GM21447 (cell line): ENCODE measurements around the gene C4BPB.
"Not testable (repeated sequence)": the region's sequence is repeated elsewhere in the genome, so short reads cannot be mapped to it uniquely, and the experiment has no call there.

Experiments
- ATAC-seq: cut with Tn5 transposase; IDR thresholded peaks from one replicate; pipeline ENCODE4 v1.9.1; 2021; ENCODE audit not compliant: unreplicated experiment

C4BPB gene, protein sequence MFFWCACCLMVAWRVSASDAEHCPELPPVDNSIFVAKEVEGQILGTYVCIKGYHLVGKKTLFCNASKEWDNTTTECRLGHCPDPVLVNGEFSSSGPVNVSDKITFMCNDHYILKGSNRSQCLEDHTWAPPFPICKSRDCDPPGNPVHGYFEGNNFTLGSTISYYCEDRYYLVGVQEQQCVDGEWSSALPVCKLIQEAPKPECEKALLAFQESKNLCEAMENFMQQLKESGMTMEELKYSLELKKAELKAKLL

DNA sequence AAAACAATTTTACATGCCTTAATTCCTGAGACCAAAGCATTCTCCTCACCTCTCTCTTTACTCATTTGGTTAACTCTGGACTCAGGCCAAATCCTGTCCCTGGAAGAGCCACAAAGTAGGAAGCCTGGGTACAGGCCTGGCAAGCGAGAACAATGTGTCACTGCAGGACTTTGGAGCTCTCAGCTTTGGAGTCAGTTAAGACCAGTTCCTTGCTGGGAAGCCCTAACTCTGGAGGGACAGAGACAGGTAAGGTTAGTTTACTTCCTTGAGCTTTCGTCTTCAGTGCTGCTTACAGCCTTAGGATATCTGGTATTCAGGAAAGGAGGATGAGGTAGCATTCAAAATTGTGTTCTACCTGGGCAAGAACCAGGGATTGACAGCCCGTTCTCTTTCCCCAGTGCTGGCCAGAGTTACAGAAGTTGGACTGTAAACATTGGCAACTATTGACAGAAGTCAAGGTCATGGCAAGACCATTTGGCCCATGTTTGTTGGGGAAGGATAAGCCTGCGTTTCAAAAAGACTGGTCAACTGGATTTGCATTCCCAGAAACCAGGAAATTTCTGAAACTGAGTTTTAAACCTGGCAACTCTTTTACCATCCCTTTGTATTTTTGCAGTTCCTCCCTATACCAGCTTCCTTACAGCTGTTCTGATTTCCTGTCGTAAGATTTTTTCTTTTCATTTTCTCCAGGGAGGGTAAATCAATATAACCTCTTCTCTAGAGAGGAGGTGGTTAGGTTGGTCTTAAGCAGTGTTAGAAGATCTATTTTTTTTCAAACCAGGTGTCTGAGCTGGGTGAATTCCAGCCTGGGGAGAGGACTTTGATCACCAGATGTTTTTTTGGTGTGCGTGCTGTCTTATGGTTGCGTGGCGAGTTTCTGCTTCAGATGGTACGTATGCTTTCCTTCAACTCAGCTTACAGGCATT is at the start of gene C4BPB:
Gene C4BPB (plus strand): TSS at position 160 of the 926 bp plus-strand sequence. CDS start 672 bp downstream, at position 832.
- ATAC-seq = no peak

DNA sequence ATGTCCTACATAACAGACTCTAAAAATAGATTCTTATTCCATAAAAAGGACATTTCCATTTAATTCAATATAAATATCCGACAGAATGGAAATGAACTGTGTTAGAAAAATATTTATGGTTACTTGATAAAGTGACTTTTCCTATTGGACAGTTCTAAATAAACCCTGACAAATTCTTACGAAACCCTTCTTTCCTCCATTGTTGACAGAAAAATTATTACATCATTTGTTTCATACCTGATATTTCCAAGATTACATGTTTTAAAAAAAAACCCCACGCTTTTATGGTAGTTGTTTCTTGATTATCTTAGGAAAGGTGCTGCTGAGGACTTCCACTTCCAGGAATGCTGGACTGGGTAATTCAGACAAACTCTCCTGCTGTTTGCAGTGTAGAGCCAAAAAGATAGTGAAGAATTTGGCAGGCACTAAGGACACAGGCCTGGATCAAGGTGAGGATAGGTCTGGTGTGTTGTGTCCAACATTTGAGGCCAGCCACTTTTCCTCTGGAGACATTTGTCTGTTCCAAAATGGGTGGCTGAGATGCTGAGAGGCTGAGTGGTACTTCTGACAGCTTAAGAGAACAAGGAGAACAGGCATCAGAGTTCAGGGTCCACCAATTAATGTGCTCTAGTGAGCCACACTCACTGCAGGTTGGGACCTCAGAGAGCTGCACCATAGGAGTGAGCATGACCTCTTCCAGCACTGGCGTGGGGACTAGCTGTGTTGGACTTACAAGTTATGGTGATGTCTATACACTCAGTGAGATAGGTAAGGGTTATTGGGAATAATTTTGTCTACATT is 49.1 kb upstream of the C4BPB start:
- no peak for ATAC-seq

DNA sequence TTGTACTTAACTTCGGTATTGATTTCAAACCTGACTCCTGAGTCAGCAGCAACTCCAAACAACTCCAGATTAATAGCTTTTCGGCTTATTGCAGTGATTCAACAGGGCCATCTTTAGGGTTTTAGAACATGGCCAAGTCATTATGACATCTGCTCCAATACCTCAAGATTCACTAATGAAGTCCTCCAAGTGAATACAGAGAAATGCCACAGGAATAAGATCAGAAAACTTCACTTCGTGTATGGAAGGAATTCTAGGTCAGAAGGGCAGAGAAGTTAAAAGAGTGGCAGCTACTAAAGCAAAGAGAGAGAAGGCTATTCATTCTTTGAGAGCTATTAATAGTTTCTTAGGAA is 48.5 kb upstream of the C4BPB start:
- no peak for ATAC-seq

DNA sequence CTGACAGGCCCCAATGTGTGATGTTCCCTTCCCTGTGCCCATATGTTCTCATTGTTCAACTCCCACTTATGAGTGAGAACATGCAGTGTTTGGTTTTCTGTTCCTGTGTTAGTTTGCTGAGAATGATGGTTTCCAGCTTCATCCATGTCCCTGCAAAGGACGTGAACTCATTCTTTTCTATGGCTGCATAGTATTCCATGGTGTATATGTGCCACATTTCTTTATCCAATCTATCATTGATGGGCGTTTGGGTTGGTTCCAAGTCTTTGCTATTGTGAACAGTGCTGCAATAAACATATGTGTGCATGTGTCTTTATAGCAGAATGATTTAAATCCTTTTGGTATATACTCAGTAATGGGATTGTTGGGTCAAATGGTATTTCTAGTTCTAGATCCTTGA is 47.3 kb upstream of the C4BPB start:
- ATAC-seq = not testable (repeated sequence)

DNA sequence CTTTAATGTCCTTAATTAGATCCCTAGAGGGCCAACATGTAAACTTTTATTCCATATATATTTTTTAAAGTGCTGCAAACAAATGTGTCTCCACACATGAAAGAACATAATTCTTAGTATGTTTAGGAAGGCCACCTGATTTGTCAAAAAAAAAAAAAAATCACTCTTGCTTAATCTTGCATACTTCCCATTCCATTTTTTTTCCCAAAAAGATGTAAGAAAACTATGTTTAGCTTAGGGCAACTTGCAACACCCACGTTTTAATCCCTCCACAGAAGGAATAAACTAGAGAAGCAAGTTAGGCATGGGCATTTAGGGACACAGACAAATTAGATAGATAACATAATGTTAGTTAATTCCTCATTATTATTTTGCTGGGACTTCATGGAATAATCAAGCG is 43.2 kb upstream of the C4BPB start:
- ATAC-seq = no peak

DNA sequence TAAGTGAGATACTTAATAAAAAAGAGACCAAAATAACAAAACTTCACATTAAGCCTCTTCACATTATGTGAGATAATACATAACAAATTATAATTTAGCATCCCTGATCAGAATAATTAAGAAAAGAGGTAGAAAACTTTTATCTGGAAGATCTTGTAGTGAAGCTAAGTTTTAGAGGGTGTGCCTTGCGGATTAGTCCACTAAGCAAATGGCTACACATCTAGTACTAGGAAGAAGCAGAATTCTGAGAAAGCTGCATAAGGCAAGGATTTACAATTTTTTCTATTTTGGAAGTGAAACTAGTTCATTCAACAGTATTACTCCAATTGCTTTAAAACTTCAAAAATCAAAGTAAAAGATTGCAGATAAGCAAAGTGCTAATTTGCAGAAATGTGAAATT is 41.2 kb upstream of the C4BPB start:
- no peak for ATAC-seq

DNA sequence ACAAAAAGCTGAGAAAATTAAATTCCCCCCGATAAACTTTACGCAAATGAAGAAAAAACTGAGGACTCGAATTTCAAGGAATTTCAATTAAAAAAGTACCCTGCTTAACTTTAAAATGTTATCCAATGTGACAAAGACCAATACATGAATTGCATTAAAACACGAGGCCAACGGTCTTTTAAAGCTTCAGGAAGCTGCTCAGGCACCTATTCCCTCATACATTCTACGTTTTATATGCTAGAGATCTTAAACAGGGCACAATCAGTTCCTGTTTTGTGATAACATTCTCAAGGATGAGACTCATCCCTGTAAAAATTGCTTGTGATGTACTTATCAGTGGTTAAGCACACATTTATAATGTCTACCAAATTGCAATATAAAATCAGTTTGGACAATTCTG is 40.6 kb upstream of the C4BPB start:
- no peak for ATAC-seq

DNA sequence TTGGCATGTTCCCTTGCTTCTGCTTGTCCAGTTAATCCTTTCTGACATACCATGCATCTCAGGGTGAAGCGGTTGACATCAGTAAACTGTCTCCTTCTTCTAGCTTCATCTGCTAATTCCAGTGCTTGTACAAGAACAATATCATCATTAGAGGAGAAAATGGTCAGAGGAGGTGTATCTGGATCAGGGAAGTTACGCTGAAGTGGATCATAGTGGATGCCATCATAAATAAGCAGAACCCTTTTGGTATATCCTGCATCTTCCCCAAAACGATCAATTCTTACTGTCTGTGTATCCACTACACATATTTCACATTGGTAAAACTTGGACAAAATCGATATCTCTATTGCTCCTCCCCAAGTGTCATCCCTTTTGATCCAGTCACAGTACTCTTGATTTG is 39.6 kb upstream of the C4BPB start:
- ATAC-seq = no peak

DNA sequence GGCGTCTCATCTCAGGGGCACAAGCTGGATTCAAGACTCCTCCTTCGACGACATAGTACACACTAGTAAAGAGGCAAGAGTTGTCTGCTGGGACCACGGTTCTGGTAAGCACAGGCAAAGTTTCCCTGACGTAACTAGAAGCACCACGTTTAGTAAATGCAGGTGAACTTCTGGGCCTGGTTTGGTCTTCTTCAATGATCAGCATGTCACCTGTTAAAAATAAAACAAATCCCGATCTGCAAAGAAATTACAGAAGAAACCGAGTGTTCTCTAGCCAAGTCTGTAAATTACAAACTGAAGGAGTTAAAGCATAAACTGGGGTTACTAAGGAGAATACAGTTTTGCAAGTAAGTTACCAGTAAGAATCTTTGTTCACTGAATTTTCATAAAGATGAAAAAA is 39.1 kb upstream of the C4BPB start:
- ATAC-seq = no peak

DNA sequence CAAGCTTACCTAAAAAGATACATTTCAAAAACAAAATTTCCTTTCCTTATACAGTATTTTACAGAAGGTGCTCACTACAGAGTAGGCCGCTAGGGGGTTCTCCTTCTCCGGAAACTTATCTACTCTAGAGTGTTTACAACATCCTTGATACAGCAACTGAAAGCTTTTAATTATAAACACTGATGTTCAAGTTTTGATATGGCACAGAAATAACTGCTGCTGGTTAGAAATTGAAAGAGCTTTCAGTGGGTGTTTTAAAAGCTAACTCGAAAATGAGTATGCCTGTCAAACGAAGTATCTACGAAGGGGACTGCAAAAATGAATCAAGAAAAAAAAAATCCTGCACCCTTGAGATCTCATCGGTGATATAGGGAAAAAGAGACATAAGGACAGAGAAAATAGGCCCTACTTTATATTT is 38.7 kb upstream of the C4BPB start:
- ATAC-seq = no peak

DNA sequence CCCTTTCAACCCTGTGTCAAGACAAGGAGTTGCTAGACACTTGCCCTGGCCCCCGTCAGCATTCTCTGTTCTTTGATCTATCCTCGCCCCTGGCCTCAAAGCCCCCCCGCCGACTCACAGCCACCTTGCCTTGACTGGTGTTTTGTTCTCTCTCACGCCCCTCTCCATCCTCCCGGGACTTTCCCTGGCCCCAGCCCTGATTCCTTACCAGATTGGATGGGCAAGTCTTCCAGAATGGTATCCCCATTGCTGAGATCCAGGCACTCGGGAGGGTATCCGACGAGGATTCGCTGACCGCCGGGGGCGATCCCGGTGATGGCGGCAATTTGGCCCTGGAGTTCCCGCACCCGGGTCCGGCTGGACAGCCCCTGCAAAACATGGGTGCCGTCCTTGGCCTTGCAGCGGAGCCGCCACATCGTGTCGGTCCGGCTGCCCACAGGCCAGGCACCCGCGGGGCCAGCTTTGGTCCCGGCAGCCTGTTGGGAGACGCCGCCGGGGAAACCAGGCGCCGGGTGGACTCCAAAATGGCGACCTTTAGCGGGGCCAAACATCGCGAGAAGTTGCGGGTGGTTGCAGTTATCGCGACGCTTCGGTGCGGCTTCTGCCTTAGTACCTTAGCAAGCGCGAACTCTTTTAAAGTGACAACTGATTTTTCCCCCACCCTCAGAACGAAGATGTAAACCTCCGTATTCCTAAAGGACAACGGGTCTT is 38.0 kb upstream of the C4BPB start:
- peak; percentile 48 for ATAC-seq

DNA sequence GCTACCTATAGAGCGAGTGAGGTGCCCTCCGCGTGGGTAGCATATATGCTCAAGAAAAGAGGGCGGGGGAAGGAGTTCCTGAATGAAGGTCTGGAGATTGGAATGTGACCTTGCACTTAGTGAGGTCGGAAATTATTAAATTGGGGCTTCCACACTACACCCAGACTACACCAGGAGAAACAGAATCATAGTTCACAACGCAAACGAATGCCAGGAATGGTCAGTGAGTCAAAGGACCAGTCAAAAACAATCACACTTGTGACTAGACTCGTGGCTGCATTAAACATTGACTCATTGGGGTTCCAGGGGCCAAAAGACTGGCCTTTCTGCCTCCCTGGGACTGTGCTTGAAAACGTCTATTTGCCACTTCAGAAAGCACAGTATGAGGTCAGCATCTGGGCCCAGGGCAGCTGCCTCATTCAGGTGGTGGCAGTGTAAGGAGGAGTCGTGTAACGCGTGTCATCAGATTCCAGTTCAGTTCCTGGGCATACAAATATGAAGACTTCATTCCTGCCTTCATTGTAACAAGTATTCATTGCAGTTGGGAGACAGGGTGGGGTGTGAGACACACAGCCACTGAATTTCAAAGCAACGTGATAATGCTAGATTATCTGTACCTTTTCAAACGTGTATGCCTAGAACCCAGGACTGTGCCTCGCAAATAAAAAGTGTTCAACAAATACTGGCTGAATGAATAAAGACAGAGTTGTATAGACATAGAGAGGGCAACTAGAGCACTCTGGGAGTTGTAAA is 37.3 kb upstream of the C4BPB start, which contains the start of gene YOD1:
Gene YOD1 (minus strand): TSS at position 18 of the 753 bp plus-strand sequence. CDS start 178 bp downstream, outside the sequence.
- ATAC-seq = no peak

DNA sequence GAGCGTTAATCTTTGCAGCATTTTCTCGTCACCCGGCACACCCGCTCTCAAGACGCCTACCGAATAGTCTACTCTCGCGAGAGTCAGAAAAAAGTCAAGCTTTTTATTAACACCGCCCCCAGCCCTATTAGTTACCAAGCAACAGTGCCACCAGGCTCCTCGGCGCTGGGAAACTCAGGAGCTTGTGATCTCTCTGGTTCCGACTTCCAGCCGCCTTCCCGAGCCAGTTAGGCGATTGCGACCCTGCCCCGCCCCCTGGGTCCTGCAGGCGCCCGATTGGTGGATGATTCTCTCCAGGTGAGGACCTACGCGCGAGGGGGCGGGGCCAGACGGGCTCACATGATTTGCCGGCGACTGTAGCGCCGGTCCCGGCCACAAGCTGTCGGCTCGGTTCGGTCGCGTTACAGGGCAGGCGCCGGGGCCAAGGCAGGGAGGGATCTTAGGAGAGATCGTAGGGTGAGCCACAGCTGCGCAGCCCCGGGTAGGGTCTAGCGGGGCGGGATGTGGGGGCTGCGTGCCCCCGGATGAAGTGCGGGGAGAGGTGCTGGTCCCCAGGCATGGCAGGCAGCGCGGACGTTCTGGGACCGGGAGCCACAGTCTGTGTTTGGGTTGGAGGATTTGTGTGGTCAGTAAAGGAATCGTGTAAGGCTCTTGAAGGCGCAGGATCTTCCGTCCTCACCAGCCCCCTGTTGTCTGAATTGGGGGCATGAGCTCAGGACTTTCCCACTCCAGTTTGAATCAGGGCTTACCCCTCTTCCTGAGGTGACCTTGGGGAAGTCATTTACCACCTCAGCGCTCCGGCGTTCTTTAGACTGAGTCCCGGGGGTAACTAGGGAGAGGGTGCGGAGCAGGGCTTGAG is 35.5 kb upstream of the C4BPB start, which contains the start of gene PFKFB2:
Gene PFKFB2 (plus strand): TSS at position 365 of the 859 bp plus-strand sequence. CDS start 1,443 bp downstream, outside the sequence.
- peak; percentile 78 for ATAC-seq

DNA sequence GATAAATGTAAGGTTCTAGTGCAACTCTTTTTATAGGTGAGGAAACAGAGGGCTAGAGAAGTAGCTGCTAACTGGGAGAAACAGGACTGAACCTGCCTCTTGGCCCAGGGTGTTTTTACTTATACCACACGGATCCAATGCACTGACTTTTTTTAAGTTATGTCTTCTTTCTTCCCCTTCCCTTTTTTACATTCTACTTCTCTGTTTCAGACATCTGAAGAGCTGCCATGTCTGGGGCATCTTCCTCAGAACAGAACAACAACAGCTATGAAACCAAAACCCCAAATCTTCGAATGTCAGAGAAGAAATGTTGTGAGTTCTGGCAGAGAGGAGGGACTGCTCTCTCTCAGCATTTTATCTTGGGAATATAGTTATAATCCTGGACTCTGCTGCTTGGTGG is 34.2 kb upstream of the C4BPB start:
- no peak for ATAC-seq

DNA sequence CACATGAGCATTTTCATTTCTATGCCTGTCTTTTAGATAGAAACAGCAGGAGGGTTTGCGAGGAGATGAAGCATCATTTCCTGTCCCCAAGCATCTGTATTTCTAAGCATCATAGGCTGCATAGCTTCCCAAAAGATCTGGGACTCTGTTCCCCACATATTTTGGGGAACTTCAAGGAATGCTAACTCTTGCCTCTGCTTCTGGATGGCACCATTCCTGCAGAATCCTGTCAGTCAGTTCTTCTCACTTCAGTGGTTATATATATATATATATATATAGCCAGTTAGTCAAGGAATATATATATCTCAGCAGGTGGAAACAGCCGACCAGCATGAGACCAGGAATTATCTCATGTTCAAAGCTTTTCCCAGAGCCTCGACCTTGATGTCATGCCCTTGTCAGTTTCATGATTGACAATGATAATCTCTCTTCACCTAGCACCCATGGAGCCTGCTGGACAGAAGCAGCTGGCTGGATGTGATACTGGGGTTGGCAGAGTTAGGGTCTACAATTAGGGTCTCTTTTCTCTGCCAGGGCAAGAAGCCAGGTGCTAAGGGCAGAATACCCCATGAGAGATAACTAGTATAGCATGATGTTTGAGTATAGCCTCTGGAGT is 33.2 kb upstream of the C4BPB start:
- no peak for ATAC-seq

DNA sequence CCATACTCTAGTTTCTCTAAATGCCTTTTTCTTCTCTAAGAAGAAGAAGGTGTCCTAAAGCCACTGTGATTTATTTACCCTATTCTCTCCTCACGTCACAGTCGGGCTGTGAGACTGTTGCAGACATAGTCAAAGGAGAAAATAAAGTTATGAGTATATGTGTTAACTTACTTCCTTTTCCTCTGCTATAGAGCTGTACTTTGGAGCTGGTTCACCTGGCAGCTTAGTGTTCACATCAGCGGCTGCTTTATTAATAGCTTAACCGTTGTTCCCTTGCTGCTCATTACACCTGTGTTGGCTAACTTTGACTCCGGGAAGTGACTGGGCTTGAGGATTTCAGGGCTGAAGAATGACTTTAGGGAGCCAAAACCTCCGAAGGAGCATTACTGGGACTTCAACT is 32.0 kb upstream of the C4BPB start:
- ATAC-seq = no peak

DNA sequence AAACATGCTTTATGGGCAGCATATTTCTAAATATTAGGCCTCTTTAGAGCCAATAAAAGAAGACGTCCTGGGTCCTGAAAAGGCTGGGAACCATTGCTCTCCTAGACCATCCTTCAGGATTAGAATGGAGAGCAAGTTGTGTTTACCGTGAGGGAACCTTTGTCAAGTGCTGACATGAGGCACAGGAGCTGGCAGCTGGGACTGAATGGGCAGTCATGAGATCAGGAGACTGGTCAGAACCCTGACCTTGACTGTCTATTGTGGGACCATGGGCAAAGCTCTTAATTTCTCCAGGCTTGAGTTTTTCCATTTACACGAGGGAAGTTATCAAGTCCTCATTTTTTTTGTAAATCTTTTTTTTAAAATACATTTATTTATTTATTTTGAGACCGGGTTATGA is 30.4 kb upstream of the C4BPB start:
- no peak for ATAC-seq
